Activated T-helper 9 cell treated with anti-CD3 and anti-CD28 coated beads, Interleukin-2, amount 50 U/mL, for 16 hours (primary cell): Measurements from ENCODE around the gene OLFML2A.

Source experiments
- DNase-seq: peaks from one replicate; pipeline ENCODE4 v3.0.0-alpha.2; 2020; ENCODE audit warnings: low read depth

OLFML2A gene

DNA sequence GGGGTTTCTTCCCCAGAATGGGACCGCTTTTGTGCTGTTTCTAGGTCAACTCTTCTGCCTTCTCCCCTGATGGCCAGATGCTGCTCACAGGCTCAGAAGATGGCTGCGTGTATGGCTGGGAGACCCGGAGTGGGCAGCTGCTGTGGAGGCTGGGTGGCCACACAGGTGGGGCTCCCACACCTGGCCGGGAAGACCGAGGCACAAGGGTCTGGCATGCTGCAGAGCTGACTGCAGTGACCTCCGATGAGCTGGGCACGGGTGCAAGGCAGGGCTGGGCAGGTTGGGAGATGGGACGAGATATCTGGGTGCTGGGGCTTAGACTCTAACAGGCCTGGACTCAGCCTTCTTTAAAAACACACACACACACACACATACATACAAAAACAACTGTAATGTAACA lies 77.2 kb downstream of the OLFML2A start:
- DNase-seq, result no peak

DNA sequence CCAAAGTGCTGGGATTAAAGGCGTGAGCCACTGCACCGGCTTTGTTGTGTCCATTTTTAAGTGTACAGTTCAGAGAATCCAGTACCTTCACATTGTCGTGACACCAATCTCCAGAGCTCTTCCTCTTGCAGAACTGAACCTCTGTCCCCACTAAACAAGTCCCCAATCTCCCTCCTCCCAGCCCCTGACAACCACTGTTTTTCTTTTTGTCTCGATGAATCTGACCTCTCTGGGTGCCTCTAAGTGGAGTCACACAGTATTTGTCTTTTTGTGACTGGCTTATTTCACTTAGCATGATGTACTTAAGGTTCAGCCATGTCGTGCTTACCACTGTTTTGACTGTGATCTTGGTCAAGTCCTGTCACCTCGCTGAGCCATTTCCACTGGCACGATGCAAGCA lies 77.9 kb downstream of the OLFML2A start:
- DNase-seq, result no peak

DNA sequence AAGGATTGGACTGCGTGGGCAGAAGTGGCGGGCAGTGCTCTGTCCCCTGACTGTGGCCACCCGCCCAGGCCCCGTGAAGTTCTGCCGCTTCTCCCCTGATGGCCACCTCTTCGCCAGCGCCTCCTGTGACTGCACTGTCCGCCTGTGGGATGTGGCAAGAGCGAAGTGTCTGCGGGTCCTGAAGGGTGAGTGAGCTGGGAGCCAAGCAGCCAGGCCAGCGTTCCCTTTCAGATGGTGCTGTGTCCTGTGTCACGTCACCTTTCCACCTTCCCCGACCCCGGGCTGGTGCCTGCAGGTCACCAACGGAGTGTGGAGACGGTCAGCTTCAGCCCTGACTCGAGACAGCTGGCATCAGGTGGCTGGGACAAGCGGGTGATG lies 78.6 kb downstream of the OLFML2A start:
- DNase-seq, result no peak

DNA sequence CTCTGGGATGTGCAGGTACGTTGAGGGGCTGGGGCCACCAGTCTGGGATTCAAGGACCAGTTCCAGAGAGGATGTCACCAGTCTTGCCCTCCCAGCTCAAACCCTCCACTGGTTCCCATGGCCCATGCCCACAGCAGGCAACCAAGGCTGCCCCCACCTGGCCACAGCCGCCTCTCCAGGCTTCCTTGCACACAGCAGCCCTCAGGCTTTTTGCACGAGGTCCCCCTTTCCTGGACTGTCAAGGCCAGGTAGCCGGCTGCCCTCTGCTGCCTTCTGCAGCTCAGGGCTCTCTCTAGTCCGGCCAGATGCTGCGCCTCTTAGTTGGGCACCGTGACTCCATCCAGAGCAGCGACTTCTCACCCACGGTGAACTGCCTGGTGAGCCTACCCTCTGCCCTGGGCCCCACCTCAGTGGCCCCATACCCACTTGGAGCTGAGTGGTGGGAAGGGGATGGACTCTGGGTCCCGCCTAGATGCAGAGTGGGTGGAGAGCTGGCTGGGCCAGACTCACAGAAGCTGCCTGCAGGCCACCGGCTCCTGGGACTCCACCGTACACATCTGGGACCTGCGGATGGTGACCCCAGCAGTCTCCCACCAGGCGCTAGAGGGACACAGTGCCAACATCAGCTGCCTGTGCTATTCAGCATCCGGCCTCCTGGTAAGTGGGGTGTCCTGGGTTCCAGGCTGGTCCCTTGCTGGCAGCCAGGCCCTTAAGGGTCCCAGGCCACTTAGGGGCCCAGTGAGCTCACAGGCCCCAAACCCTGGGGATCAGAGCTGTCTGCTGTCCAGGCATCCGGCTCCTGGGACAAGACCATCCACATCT lies 79.2 kb downstream of the OLFML2A start:
- no peak for DNase-seq

DNA sequence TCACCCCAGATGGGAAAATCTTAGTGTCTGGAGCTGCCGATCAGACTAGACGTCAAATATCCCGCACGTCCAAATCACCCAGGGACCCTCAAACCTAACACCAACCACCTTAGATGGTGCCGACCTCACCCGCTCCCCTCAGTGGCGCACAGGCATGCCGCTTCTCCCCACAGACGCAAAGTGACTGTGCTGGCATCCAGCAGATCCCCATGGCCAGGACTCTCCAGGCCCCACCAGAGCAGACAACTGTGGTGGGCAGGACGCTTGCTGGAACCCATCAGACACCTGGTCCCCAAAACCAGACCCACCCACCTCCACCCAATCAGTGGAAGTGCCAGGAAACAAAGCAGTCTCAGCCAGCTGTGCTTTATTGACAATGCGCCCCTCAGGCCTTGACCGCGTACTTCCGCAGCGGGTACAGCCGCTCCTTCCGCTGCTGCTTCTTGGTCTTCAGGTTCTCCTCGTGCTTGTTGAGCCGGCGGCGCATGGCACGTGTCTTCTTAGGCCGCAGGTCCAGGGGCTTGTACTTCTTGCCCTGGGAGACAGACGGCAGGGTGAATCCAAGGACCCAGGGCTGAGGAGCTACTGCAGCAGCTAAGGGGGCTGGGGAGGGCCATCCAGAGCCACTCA lies 80.7 kb downstream of the OLFML2A start:
- DNase-seq, result no peak

DNA sequence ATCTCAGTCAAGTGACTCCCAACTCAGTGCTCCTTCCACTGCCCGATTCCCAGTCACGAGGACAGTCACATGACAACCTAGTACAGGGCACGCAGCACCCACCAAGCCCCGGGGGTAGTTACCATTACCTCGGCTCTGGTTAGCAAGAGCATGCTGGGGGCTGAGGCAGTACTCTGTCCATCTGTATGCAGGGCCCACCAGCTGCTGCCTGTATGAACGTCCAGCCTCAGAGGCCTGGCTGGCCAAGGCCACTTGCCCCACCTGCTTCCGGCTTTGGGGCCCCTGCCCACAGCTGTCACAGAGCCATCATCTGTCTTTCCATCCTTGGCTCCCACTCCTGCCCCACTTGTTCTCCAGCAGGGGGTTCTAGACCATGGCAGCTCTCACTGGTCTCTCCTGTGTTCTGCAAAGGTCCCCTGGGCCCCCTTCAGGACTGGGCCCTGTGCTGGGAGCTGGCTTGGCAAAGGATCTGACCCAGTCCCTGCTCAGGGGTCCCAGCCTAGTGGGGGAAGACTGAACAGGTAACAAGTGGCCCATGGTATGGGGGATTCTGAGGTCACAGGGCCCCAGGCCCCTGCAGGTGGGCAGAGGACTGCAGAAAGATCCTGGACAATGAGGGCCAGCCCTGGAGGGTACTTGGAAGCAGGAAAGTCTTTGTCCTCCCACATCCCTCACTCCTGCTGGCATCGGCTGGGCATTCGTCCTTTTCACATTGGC lies 81.6 kb downstream of the OLFML2A start:
- no peak for DNase-seq

DNA sequence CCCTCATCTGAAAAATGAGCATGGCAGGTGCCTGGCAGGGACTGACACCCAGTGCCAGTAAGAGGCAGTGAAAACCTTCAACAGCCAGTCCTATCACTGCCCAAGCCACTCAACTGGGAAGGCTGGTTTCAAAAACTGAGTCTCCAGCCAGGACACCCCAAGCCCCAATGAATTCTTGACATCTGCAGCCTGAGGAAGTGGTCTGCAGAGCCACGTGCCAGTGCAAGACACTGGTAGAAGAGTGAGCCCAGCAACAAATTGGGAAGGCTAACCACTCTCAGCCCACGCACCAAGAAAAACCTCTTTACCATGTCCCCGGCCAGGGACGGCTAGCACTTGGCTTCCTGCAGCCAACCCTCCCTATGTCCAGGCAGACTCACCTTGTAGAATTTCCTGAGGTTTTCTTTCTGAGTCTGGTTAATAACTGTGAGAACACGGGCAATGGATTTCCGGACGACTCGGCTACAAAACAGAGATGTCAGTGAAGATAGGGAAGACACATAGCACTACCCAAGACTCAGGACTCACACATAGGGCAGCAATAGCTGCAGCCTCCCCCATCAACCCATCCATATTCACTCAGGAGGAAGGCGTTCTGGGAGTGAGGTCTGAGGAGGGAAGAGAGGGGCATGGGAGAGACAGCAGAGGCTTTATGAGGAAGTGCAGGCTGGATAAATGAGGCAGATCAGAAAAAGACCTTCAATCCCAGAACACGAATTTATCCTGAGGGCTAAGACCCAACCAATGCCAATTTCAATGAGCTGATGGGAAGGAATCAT lies 83.1 kb downstream of the OLFML2A start:
- no peak for DNase-seq

DNA sequence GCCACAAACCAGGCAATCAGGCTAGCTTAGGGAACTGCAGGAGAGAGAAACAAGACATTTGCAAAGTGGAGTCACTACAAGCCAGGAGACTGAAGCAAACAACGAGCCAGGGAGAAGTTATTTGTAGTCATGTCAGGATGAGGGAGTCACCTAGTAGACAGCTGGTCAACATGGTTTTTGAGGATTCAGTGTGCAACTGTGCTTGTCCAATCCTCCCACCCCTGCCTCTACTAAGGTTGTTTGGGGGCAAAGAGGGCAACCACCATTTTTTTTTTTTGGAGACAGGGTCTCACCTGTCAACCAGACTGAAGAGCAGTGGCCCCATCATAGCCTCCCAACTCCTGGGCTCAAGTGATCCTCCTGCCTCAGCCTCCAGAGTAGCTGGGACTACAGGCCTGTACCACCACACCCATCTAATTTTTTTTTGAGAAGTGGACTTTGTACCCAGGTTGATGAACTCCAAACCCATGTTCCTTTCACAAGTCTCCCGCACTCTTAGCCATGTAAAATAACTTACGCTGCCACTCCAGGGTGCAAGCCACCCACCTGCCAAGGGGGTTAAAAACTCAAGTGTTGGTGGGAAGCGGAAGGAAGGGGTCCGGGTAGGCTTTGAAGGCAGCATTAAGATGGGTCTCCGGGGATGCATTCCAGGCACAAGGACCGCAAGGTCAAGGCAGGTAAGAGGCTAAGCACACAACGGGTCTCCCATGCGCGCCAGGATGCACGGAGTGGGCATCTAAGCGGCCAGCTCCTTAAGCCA lies 83.8 kb downstream of the OLFML2A start:
- DNase-seq, result no peak

DNA sequence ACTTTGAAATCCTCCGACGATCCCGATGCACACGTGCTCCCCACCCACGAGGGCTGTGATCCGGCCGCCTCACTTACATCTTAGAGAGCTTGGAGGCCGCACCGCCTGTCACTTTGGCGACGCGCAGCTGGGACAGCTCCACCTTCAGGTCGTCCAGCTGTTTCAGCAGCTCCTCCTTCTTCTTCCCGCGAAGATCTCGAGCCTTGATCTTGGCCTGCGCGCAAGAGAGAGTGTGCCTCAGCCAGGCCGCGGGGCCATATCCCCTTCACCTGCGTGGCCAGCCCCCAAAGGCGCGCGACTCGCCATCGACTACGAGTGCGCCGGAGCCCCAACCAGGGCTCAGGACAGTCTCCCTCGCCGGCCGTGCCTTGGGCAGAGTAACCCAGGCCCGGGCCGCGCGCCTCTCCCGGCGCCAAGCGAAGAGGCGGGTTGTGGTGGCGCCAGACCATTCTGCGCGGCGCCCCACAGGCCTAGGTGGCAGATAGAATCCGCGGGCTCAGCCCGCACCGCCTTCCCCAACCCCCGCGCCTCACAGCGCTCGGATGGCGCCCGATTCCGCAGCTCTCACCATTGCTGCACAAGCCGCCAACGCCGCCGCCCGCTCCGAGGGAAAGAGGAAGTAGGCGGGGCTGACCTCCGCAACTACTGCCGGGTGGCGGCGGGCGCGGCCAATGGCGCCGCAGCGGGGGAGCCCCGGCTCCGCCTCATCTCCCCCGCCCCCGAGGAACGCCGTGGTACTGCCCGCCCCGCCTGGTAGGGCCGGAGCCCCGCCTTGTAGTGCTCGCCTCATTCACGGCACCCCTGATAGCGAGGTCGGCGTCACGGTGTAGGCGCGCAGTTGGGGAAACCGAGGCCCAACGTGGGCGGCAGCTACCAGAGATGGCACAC lies 84.7 kb downstream of the OLFML2A start, which contains the start of the genes ARPC5L and RPL35:
TSS of gene ARPC5L (plus strand) at position 789 of the 888 bp plus-strand sequence. CDS start 7,161 bp downstream, outside the sequence.
TSS of gene RPL35 (minus strand) at position 616 of the 888 bp plus-strand sequence. CDS start at position 571, 45 bp downstream.
- DNase-seq, result peak; percentile 95

DNA sequence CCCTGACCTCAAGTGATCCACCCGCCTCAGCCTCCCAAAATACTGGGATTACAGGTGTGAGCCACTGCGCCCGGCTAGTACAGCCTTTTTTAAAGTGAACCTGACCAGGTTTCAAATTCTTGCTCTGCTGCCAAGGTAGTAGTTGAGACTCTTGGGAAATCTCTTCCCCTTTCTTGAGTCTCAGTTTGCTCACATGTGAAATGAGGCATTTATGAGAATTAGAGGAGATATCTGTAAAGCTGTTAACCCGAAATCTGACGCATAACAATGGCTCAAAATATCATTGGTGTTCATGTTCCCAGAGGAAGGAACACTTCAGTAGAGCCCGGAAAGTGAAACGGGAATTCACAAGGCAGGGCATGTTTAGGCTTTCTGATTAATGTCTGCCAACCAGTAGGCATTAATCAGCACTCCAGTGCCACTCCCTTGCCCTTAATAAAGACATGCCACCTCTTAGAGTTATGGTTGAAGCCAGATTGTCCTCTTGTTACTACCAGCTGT lies 86.5 kb downstream of the OLFML2A start:
- DNase-seq, result no peak
